Measurements from ENCODE around the gene TMEM167A. TPM values are rescaled to one million over a fixed set of nuclear protein-coding genes. Genes with fewer than 3 reads are reported as not detected.

Gene TMEM167A
- total RNA-seq, 1 donor from 2014 or later, result 113 TPM

GRCh38 chr5:83118471-83118870, 41.3 kb upstream of the TMEM167A start:
- no peak overlapping the region for H3K27ac Mint-ChIP-seq (ENCODE audit: unreplicated experiment)
- H3K4me3 Mint-ChIP-seq (ENCODE audit: unreplicated experiment), result no peak overlapping the region
- H3K9me3 Mint-ChIP-seq (ENCODE audit: low read depth), result peaks cover 9% of the 10 kb centered on the region
- H3K36me3 Mint-ChIP-seq (ENCODE audit: low read depth), result peaks cover 7% of the 10 kb centered on the region
- TF ChIP-seq, protein P1, sequence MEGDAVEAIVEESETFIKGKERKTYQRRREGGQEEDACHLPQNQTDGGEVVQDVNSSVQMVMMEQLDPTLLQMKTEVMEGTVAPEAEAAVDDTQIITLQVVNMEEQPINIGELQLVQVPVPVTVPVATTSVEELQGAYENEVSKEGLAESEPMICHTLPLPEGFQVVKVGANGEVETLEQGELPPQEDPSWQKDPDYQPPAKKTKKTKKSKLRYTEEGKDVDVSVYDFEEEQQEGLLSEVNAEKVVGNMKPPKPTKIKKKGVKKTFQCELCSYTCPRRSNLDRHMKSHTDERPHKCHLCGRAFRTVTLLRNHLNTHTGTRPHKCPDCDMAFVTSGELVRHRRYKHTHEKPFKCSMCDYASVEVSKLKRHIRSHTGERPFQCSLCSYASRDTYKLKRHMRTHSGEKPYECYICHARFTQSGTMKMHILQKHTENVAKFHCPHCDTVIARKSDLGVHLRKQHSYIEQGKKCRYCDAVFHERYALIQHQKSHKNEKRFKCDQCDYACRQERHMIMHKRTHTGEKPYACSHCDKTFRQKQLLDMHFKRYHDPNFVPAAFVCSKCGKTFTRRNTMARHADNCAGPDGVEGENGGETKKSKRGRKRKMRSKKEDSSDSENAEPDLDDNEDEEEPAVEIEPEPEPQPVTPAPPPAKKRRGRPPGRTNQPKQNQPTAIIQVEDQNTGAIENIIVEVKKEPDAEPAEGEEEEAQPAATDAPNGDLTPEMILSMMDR (IDR thresholded peaks at IDR 0.05), result no peak
- DNase-seq (ENCODE audit: low spot score), result no peak
- H3K4me1 Mint-ChIP-seq (ENCODE audit: low read depth), result no peaks in the 10 kb centered on the region
- H3K27me3 Mint-ChIP-seq (ENCODE audit: low read depth), result no peaks in the 10 kb centered on the region

DNA sequence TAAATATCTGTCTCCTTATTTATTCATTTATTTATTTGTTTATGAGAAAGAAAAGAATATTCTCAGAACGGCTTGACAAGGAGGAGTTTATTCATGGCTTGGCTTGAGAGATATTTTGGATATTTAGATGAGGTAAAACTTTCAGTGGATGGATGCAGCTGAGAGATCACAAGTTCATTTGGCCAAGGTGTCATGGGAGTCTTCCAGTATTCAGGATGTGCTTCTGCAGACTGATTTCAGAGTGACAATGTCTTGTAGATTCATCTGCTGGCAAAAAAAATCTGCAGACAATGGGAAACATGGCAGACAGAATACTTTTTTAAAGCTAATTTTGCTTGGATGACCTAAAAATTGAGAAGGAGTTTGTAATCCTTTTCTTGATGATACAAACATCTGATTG, 38.6 kb upstream of the TMEM167A start:
- Mint-ChIP-seq H3K36me3 (ENCODE audit: low read depth) (peaks cover 12% of the 10 kb centered on the region), H3K27me3 (ENCODE audit: low read depth) (no peaks in the 10 kb centered on the region), H3K4me1 (ENCODE audit: low read depth) (no peaks in the 10 kb centered on the region), H3K9me3 (ENCODE audit: low read depth) (peaks cover 18% of the 10 kb centered on the region), H3K4me3 (ENCODE audit: unreplicated experiment) (no peak overlapping the region), H3K27ac (ENCODE audit: unreplicated experiment) (no peak overlapping the region)
- TF ChIP-seq, protein P1 (IDR thresholded peaks at IDR 0.05), result no peak
- DNase-seq (ENCODE audit: low spot score), result no peak

DNA sequence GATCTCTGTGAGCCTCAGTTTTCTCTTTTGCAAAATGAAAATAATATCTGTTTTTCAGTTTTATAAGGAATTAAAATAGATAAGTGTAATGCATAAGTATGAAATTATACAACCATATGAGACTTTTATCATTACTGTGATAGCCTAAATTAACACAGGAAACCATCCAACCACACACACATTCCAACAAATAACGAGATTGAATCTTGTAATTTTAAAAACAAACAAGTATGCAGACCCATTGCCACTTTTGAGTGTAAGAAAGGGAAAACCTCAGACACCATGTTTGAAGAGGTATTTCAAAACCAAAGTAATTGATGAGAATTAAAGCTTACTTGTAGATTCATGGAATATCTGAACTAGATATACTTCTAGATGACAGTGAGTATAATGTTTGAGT, 32.2 kb upstream of the TMEM167A start:
- H3K27me3 Mint-ChIP-seq (ENCODE audit: low read depth), result no peaks in the 10 kb centered on the region
- TF ChIP-seq, protein P1 (IDR thresholded peaks at IDR 0.05), result no peak
- no peak overlapping the region for H3K4me3 Mint-ChIP-seq (ENCODE audit: unreplicated experiment)
- no peak overlapping the region for H3K27ac Mint-ChIP-seq (ENCODE audit: unreplicated experiment)
- peaks cover 9% of the 10 kb centered on the region for H3K9me3 Mint-ChIP-seq (ENCODE audit: low read depth)
- no peak for DNase-seq (ENCODE audit: low spot score)
- no peaks in the 10 kb centered on the region for H3K4me1 Mint-ChIP-seq (ENCODE audit: low read depth)
- H3K36me3 Mint-ChIP-seq (ENCODE audit: low read depth), result peaks cover 5% of the 10 kb centered on the region

- no peaks in the 10 kb centered on the region for H3K27me3 Mint-ChIP-seq (ENCODE audit: low read depth)
- DNase-seq (ENCODE audit: low spot score), result no peak
- TF ChIP-seq, protein P1 (IDR thresholded peaks at IDR 0.05), result no peak
- no peaks in the 10 kb centered on the region for H3K4me1 Mint-ChIP-seq (ENCODE audit: low read depth)
- H3K9me3 Mint-ChIP-seq (ENCODE audit: low read depth), result peaks cover 9% of the 10 kb centered on the region
- no peak overlapping the region for H3K4me3 Mint-ChIP-seq (ENCODE audit: unreplicated experiment)
- H3K27ac Mint-ChIP-seq (ENCODE audit: unreplicated experiment), result no peak overlapping the region
- peaks cover 5% of the 10 kb centered on the region for H3K36me3 Mint-ChIP-seq (ENCODE audit: low read depth)
These were observed 30.7 kb upstream of the TMEM167A start for GRCh38 chr5:83107692-83108420.

DNA sequence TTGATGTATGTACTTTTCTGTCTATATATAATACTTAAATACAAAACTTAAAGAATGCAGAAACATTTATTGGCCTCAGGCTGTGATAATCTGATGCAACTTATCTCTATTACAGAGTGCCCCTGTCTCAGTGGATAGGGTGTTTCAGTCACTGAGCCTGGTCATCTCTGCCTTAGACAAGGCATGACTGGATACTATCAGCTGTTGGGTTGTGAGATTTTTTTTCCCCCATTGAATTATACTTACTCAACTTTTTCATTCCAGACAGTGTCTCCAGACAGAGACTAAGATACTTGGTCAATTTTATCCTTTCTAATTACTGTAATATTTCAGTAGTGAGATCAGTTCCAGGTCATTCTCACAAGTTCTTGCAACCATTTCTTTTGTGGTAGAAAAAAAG, 26.8 kb upstream of the TMEM167A start:
- H3K27ac Mint-ChIP-seq (ENCODE audit: unreplicated experiment), result no peak overlapping the region
- H3K36me3 Mint-ChIP-seq (ENCODE audit: low read depth), result no peaks in the 10 kb centered on the region
- peaks cover 3% of the 10 kb centered on the region for H3K9me3 Mint-ChIP-seq (ENCODE audit: low read depth)
- peaks cover 5% of the 10 kb centered on the region for H3K4me1 Mint-ChIP-seq (ENCODE audit: low read depth)
- DNase-seq (ENCODE audit: low spot score), result no peak
- TF ChIP-seq, protein P1 (IDR thresholded peaks at IDR 0.05), result no peak
- no peak overlapping the region for H3K4me3 Mint-ChIP-seq (ENCODE audit: unreplicated experiment)
- no peaks in the 10 kb centered on the region for H3K27me3 Mint-ChIP-seq (ENCODE audit: low read depth)
